Measurements from ENCODE around the gene NDUFAF8. TPM values are rescaled to one million over a fixed set of nuclear protein-coding genes. Genes with fewer than 3 reads are reported as not detected.

NDUFAF8 gene
- total RNA-seq, 1 experiment from 2014 or later = 60.1 TPM

DNA sequence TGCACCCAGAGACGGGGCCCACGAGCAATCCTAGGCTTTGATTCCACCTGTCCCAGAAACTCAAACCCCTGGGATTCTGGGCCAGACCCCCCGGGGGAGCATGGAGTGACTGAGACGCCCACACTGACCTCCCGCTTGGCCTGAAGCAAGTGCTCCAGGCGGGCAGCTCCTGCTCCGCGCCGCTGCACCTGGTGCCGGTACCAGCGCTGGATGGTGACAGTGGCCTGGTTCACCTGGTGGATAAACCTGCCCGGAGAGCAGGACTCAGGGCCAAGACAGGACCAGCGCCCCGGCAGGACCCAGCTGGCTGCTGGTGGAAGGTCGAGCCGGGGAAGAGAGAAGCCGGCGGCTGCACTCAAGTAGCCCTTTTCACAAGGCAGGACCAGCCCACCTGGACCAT, 38.9 kb upstream of the NDUFAF8 start:
- H3K18ac ChIP-seq (ENCODE audit: insufficient read length, low read depth, low read length) = no peak overlapping the region
- H4K20me1 ChIP-seq (ENCODE audit: control insufficient read depth, insufficient read depth, insufficient read length) = no peaks in the 10 kb centered on the region
- no peak overlapping the region for H2BK5ac ChIP-seq (ENCODE audit: insufficient read length, low read length)
- H3K79me1 ChIP-seq (ENCODE audit: insufficient read depth, low read depth, low read length, poor library complexity, severe bottlenecking) = no peaks in the 10 kb centered on the region
- H2BK20ac ChIP-seq (ENCODE audit: low read depth, low read length, poor library complexity, severe bottlenecking) = no peak overlapping the region
- no peak overlapping the region for H2BK12ac ChIP-seq (ENCODE audit: insufficient read length, low read depth, low read length)
- H3K4me1 ChIP-seq (ENCODE audit: insufficient read depth, low read length) = no peaks in the 10 kb centered on the region
- no peaks in the 10 kb centered on the region for H3K23me2 ChIP-seq (ENCODE audit: insufficient read length, low read depth, low read length, poor library complexity, severe bottlenecking)
- peaks cover 3% of the 10 kb centered on the region in 2 experiments; a peak in 2 of 4 replicates for H3K4me1 Mint-ChIP-seq
- H2BK120ac ChIP-seq (ENCODE audit: low read depth, low read length, poor library complexity, severe bottlenecking) = no peak overlapping the region
- no peaks in the 10 kb centered on the region for H3K27me3 Mint-ChIP-seq (ENCODE audit: low read depth)
- no peak overlapping the region for H4K8ac ChIP-seq (replicated peaks; ENCODE audit: insufficient read length, low read depth, low read length)
- H2AK5ac ChIP-seq (ENCODE audit: insufficient read length, low read length) = no peak overlapping the region
- no peak overlapping the region for H3K9ac ChIP-seq (ENCODE audit: extremely low read depth, insufficient read length, low read length)
- H2BK15ac ChIP-seq (ENCODE audit: low read depth, low read length) = no peak overlapping the region
- H2AFZ ChIP-seq (ENCODE audit: low read length) = no peak overlapping the region
- H3K36me3 Mint-ChIP-seq (ENCODE audit: insufficient read depth in 1 of 3, low read depth in 3 of 3) = peaks cover 0 to 21% (median 16%) of the 10 kb centered on the region in 3 experiments; a peak in 5 of 7 replicates
- TF ChIP-seq, protein P1, sequence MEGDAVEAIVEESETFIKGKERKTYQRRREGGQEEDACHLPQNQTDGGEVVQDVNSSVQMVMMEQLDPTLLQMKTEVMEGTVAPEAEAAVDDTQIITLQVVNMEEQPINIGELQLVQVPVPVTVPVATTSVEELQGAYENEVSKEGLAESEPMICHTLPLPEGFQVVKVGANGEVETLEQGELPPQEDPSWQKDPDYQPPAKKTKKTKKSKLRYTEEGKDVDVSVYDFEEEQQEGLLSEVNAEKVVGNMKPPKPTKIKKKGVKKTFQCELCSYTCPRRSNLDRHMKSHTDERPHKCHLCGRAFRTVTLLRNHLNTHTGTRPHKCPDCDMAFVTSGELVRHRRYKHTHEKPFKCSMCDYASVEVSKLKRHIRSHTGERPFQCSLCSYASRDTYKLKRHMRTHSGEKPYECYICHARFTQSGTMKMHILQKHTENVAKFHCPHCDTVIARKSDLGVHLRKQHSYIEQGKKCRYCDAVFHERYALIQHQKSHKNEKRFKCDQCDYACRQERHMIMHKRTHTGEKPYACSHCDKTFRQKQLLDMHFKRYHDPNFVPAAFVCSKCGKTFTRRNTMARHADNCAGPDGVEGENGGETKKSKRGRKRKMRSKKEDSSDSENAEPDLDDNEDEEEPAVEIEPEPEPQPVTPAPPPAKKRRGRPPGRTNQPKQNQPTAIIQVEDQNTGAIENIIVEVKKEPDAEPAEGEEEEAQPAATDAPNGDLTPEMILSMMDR (conservative IDR thresholded peaks at IDR 0.05) = no peak
- H3K27ac ChIP-seq (ENCODE audit: insufficient read length, low read depth, low read length) = no peak overlapping the region
- H3K9me3 Mint-ChIP-seq = no peaks in the 10 kb centered on the region
- no peak overlapping the region for H3K4me3 Mint-ChIP-seq
- H3K4ac ChIP-seq (ENCODE audit: low read depth, low read length) = no peak overlapping the region
- no peak overlapping the region for H3K27ac Mint-ChIP-seq
- no peak overlapping the region for H3K14ac ChIP-seq (ENCODE audit: insufficient read depth, low read length)
- no peaks in the 10 kb centered on the region for H3K79me2 ChIP-seq (ENCODE audit: insufficient read depth, low read length)
- H4K5ac ChIP-seq (ENCODE audit: insufficient read length, low read depth, low read length) = no peak overlapping the region
- H3K27me3 ChIP-seq (ENCODE audit: insufficient read depth, low read length) = no peaks in the 10 kb centered on the region
- no peak overlapping the region for H4K91ac ChIP-seq (ENCODE audit: insufficient read length, low read depth, low read length)
- H3K4me2 ChIP-seq (ENCODE audit: insufficient read depth, insufficient read length, low read length) = no peak overlapping the region
- no peak overlapping the region for H3K23ac ChIP-seq (ENCODE audit: insufficient read length, low read depth, low read length)
- no peak overlapping the region for H3T11ph ChIP-seq (ENCODE audit: low read length)
- H3K56ac ChIP-seq (ENCODE audit: insufficient read length, low read depth, low read length) = no peak overlapping the region
- WGBS (ENCODE audit: extremely low coverage, insufficient read length, low lambda C conversion rate) = no CpG with 5 or more reads among the region's 18 CpGs
- no peaks in the 10 kb centered on the region for H3K9me3 ChIP-seq (ENCODE audit: control insufficient read depth, low read depth, low read length)
- DNase-seq = no peak
